GM12878 (cell line): ENCODE results near the gene TSC22D3. TPM values are rescaled to one million over a fixed set of nuclear protein-coding genes. Genes with fewer than 3 reads are reported as not detected.

Source experiments
- CBX5 ChIP-seq: sonication (generic); IDR thresholded peaks from 2 replicates; pipeline ENCODE4 v1.6.1; 2016; ENCODE audit warnings: low read depth, moderate library complexity, mild to moderate bottlenecking, inconsistent platforms
- HDAC6 ChIP-seq: fragments of 200-600 bp; sonication (generic); IDR thresholded peaks from one replicate; pipeline ENCODE4 v1.8.0; 2017; ENCODE audit warnings: antibody characterized with exemption; ENCODE audit not compliant: unreplicated experiment
- MEF2B ChIP-seq: fragments of 450-650 bp; IDR thresholded peaks from 2 replicates; pipeline ENCODE4 v1.6.1; 2018; ENCODE audit warnings: mild to moderate bottlenecking, moderate library complexity; ENCODE audit not compliant: partially characterized antibody, poor library complexity, severe bottlenecking
- NFXL1 ChIP-seq: fragments of 450-650 bp; IDR thresholded peaks from 2 replicates; pipeline ENCODE4 v1.6.1; 2017; ENCODE audit warnings: antibody characterized with exemption, mild to moderate bottlenecking, borderline replicate concordance
- POLR2AphosphoS2 ChIP-seq: IDR thresholded peaks from 2 replicates; pipeline ENCODE4 v1.6.1; 2011; ENCODE audit warnings: low read depth, mild to moderate bottlenecking, low read length, improper control_type of control experiment, moderate library complexity
- SMAD1 ChIP-seq: fragments of 450-650 bp; IDR thresholded peaks from 2 replicates; pipeline ENCODE4 v1.6.1; 2018; ENCODE audit warnings: mild to moderate bottlenecking, low read depth; ENCODE audit not compliant: partially characterized antibody
- SMAD5 ChIP-seq: IDR thresholded peaks from 2 replicates; pipeline ENCODE4 v1.6.1; 2016; ENCODE audit warnings: antibody characterized with exemption, low read depth
- TARDBP ChIP-seq: IDR thresholded peaks from 2 replicates; pipeline ENCODE4 v1.6.1; 2016; ENCODE audit warnings: borderline replicate concordance
- ZBED1 ChIP-seq: IDR thresholded peaks from 2 replicates; pipeline ENCODE4 v1.6.1; 2016; ENCODE audit warnings: borderline replicate concordance
- ZNF622 ChIP-seq: fragments of 450-650 bp; IDR thresholded peaks from 2 replicates; pipeline ENCODE4 v1.6.1; 2017; ENCODE audit warnings: mild to moderate bottlenecking, inconsistent platforms
- ZSCAN29 ChIP-seq: fragments of 450-650 bp; IDR thresholded peaks from 2 replicates; pipeline ENCODE4 v1.6.1; 2017; ENCODE audit warnings: mild to moderate bottlenecking, moderate library complexity
- polyA plus RNA-seq, 11 experiments: library from polyadenylated mRNA; depleted of rRNA in 4 of 11; unstranded in 6 of 11; stranded (reverse) in 5 of 11; fragments of >200 nt; fragmentation: Nextera tagmentation in 4 of 11; fragmentation: Illumina TruSeq in 1 of 11; extraction: Ambion mirVana in 4 of 11; extraction: Trizol in 1 of 11; gene quantifications; 1 replicate in 1 of 11; 2 replicates in 10 of 11; pipeline versions ENCODE4 v1.2.1 to v1.2.3, GENCODE V29; 2011 to 2016; ENCODE audit warnings: inconsistent platforms in 2 of 11, missing spikeins in 2 of 11, low read depth in 1 of 11
- total RNA-seq, 4 experiments: library from RNA; depleted of rRNA in 3 of 4; stranded (reverse); fragments of >200 nt in 3 of 4; fragmentation: Illumina TruSeq in 1 of 4; extraction: Trizol in 1 of 4; gene quantifications; 2 replicates each; pipeline versions ENCODE4 v1.2.1 to v1.2.3, GENCODE V29; 2013 to 2021
- TF ChIP-seq, protein P1 (sequence below): IDR thresholded peaks from 2 replicates; pipeline ENCODE4 v1.6.1; 2011; ENCODE audit warnings: borderline replicate concordance, low read depth, mild to moderate bottlenecking, moderate library complexity, mixed read lengths, low read length; ENCODE audit not compliant: insufficient read depth; ENCODE audit errors: extremely low read length
- TF ChIP-seq, protein P2 (sequence below): fragments of 150-350 bp; IDR thresholded peaks from 2 replicates; pipeline ENCODE4 v1.6.1; 2014; ENCODE audit warnings: mild to moderate bottlenecking, low read depth, low read length
- TF ChIP-seq, protein P3 (sequence below): IDR thresholded peaks from 2 replicates; pipeline ENCODE4 v1.6.1; 2011; ENCODE audit warnings: mild to moderate bottlenecking, low read depth, low read length, moderate library complexity; ENCODE audit not compliant: insufficient replicate concordance
- TF ChIP-seq, protein P4 (sequence below): IDR thresholded peaks from 2 replicates; pipeline ENCODE4 v1.6.1; 2011; ENCODE audit warnings: low read depth, low read length, improper control_type of control experiment, borderline replicate concordance
- TF ChIP-seq, protein P5 (sequence below): fragments of 450-650 bp; conservative IDR thresholded peaks from 2 replicates; pipeline ENCODE4 v1.6.1; 2017; ENCODE audit warnings: mild to moderate bottlenecking, moderate library complexity
- TF ChIP-seq, protein P6 (sequence below): fragments of 450-650 bp; IDR thresholded peaks from 2 replicates; pipeline ENCODE4 v1.6.1; 2016; ENCODE audit warnings: mild to moderate bottlenecking
- TF ChIP-seq, protein P7 (sequence below): fragments of 450-650 bp; IDR thresholded peaks from 2 replicates; pipeline ENCODE4 v1.6.1; 2017; ENCODE audit warnings: mild to moderate bottlenecking, low read depth, inconsistent platforms; ENCODE audit not compliant: poor library complexity, severe bottlenecking

The TSC22D3 gene
- total and polyA plus RNA-seq, 10 of the 15 experiments (the other 5 are each of a cell fraction or from before 2014, with no cell fraction given) = 4.6 to 122 (median 16.1) TPM

DNA sequence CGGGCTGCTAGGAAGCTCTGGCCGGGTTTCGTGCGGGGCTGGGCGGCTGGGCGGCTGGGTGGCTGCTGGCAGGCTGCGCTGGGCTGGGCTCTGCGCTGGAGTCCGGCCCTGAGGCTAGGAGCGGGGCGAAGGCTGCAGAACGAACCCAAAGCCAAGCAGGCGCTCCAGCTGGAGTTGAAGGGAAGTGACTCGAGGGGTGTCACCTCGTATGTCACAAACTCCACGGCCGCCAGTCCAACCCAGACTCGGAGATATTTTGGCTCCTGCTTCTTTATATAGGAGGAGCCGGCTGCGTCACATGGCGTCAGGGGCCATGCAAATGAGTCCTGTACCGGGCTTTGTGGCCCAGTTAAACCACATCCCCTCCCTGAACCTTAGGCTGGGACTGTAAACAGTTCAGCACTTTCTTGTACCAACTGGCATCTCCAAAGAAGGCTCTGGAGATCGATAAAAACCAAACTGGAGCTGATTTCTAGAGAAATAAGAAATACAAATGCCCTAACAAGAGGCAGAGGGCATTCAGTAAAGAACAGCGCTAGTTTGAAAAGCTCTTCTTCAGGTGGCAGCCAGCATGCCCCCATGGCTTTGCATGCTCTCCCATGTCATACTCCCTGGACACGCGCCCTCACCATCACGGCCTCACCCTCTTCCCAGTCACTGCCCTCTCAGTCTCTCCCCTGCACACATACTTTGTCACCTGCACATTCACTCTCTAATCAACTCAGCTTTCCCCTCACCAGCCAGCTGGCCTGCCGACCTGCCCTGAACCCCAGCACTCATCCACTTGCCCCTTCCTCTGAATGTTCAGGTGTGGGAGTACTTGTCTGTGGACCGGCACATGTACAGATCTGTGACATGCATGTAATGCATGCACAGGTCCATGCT, 58.5 kb downstream of the TSC22D3 start (continued):
- peak; percentile 94 for TF ChIP-seq SMAD1
- TF ChIP-seq, protein P1, sequence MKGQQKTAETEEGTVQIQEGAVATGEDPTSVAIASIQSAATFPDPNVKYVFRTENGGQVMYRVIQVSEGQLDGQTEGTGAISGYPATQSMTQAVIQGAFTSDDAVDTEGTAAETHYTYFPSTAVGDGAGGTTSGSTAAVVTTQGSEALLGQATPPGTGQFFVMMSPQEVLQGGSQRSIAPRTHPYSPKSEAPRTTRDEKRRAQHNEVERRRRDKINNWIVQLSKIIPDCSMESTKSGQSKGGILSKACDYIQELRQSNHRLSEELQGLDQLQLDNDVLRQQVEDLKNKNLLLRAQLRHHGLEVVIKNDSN = peak; percentile 24
- TF ChIP-seq HDAC6 = peak; percentile 69
- TF ChIP-seq, protein P2, sequence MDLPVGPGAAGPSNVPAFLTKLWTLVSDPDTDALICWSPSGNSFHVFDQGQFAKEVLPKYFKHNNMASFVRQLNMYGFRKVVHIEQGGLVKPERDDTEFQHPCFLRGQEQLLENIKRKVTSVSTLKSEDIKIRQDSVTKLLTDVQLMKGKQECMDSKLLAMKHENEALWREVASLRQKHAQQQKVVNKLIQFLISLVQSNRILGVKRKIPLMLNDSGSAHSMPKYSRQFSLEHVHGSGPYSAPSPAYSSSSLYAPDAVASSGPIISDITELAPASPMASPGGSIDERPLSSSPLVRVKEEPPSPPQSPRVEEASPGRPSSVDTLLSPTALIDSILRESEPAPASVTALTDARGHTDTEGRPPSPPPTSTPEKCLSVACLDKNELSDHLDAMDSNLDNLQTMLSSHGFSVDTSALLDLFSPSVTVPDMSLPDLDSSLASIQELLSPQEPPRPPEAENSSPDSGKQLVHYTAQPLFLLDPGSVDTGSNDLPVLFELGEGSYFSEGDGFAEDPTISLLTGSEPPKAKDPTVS = no peak
- peak; percentile 82; the same call in 1 of the 2 replicates for TF ChIP-seq SMAD5
- peak; percentile 74 for TF ChIP-seq MEF2B
- no peak for TF ChIP-seq ZSCAN29
- TF ChIP-seq, protein P3, sequence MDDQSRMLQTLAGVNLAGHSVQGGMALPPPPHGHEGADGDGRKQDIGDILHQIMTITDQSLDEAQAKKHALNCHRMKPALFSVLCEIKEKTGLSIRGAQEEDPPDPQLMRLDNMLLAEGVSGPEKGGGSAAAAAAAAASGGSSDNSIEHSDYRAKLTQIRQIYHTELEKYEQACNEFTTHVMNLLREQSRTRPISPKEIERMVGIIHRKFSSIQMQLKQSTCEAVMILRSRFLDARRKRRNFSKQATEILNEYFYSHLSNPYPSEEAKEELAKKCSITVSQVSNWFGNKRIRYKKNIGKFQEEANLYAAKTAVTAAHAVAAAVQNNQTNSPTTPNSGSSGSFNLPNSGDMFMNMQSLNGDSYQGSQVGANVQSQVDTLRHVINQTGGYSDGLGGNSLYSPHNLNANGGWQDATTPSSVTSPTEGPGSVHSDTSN = peak; percentile 51
- TF ChIP-seq, protein P4, sequence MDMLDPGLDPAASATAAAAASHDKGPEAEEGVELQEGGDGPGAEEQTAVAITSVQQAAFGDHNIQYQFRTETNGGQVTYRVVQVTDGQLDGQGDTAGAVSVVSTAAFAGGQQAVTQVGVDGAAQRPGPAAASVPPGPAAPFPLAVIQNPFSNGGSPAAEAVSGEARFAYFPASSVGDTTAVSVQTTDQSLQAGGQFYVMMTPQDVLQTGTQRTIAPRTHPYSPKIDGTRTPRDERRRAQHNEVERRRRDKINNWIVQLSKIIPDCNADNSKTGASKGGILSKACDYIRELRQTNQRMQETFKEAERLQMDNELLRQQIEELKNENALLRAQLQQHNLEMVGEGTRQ = no peak; the same call in 1 of the 2 replicates
- no peak for TF ChIP-seq NFXL1
- 0 out of 2 replicates have a peak, but pooled peaks have one; percentile 51 for TF ChIP-seq ZBED1
- TF ChIP-seq TARDBP = no peak
- no peak for TF ChIP-seq CBX5
- TF ChIP-seq POLR2AphosphoS2 = peak; percentile 97
- TF ChIP-seq, protein P5, sequence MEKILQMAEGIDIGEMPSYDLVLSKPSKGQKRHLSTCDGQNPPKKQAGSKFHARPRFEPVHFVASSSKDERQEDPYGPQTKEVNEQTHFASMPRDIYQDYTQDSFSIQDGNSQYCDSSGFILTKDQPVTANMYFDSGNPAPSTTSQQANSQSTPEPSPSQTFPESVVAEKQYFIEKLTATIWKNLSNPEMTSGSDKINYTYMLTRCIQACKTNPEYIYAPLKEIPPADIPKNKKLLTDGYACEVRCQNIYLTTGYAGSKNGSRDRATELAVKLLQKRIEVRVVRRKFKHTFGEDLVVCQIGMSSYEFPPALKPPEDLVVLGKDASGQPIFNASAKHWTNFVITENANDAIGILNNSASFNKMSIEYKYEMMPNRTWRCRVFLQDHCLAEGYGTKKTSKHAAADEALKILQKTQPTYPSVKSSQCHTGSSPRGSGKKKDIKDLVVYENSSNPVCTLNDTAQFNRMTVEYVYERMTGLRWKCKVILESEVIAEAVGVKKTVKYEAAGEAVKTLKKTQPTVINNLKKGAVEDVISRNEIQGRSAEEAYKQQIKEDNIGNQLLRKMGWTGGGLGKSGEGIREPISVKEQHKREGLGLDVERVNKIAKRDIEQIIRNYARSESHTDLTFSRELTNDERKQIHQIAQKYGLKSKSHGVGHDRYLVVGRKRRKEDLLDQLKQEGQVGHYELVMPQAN = peak; percentile 68
- no peak for TF ChIP-seq ZNF622
- TF ChIP-seq, protein P6, sequence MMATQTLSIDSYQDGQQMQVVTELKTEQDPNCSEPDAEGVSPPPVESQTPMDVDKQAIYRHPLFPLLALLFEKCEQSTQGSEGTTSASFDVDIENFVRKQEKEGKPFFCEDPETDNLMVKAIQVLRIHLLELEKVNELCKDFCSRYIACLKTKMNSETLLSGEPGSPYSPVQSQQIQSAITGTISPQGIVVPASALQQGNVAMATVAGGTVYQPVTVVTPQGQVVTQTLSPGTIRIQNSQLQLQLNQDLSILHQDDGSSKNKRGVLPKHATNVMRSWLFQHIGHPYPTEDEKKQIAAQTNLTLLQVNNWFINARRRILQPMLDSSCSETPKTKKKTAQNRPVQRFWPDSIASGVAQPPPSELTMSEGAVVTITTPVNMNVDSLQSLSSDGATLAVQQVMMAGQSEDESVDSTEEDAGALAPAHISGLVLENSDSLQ = peak; percentile 42; the same call in 1 of the 2 replicates
- TF ChIP-seq, protein P7, sequence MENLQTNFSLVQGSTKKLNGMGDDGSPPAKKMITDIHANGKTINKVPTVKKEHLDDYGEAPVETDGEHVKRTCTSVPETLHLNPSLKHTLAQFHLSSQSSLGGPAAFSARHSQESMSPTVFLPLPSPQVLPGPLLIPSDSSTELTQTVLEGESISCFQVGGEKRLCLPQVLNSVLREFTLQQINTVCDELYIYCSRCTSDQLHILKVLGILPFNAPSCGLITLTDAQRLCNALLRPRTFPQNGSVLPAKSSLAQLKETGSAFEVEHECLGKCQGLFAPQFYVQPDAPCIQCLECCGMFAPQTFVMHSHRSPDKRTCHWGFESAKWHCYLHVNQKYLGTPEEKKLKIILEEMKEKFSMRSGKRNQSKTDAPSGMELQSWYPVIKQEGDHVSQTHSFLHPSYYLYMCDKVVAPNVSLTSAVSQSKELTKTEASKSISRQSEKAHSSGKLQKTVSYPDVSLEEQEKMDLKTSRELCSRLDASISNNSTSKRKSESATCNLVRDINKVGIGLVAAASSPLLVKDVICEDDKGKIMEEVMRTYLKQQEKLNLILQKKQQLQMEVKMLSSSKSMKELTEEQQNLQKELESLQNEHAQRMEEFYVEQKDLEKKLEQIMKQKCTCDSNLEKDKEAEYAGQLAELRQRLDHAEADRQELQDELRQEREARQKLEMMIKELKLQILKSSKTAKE = peak; percentile 67
